NCI-H82 (cell line): ENCODE results near the gene CHMP4B.

Experiments
- DNase-seq: peaks from one replicate; lab custom pipeline; 2025; lab: John Stamatoyannopoulos, UW

CHMP4B gene

DNA sequence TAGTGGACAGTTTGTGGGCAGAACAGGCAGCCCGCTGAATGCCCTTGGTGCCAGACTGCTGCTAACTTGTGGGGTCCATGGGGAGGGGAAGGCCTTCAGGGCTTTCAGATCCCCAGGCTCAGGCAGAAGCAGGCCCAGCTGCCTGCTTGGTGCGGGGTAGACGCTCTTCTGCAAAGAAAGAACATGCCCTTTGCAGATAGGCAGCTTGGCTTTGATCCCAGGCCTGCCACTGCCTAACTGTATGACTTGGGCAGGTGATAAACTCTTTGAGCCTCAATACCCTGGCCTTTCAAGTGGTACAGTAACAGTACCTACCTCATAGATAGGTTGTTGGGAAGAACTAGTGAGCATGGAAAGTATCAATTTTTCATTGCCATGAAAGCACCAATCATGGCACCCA is 28.4 kb downstream of the CHMP4B start:
- DNase-seq, result no peak

DNA sequence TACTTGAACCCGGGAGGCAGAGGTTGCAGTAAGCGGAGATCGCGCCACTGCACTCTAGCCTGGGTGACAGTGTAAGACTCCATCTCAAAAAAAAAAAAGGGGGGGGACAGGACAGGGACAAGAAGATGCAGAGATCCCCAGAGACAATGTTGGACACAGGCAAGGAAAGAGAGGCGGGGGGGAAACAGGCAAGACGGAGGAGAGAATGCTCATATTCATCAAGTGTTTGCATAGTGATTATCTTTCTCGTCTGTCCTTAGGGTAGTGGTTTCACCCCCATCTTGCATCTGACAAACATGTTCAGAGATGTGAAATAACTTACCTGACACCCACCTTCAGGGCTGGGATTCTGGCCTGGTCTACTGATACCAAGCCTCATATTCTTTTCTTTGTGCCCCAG is 29.0 kb downstream of the CHMP4B start:
- DNase-seq, result no peak

DNA sequence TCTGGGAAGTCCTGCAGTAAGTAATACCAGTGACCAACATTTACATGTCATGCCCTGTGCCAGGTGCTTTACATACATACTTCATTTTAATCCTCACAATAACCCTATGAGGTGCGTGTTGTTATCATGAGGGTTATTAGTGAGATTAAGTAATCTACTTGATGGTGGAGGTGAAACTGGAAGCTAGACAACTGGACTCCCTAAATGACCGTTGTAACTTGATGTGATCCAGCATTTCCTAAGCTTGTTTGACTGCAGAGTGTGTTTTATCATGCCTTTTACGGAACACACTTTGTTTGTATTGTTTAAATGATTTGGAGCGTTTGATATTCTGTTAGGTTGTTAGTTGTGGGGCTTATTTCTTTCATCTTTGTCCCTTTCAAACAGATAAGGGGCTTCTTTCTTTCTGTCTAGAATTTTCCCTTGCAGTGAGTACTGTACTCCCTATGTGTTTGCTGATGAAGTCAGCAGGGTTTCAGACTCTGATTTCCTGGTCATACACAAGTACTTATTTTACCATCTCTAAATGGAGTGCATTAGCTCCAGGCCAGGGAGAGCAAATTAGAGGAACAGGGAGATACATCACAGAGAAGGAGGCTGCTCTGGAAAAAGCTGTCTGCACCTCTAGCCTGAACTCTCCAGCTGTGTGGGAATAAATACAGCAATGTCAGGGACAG is 29.7 kb downstream of the CHMP4B start:
- DNase-seq, result peak; percentile 32

DNA sequence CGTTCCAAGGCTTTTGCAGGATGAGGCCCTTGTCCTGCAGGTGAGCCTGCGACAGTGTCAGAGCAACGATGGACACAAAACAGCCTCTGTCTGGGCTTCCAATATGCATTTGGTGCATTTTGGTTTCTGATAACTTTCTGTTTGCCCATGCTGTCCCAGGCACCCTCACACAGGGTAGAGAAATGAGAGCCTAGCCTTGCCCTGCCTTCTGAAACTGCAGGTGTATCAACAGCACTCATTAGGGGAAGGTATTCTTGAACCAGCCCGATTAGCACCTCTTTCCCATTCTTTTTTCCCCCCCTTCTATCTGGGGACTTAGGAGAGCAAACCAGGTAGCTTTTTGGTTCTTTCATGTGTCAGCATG is 30.3 kb downstream of the CHMP4B start:
- no peak for DNase-seq

DNA sequence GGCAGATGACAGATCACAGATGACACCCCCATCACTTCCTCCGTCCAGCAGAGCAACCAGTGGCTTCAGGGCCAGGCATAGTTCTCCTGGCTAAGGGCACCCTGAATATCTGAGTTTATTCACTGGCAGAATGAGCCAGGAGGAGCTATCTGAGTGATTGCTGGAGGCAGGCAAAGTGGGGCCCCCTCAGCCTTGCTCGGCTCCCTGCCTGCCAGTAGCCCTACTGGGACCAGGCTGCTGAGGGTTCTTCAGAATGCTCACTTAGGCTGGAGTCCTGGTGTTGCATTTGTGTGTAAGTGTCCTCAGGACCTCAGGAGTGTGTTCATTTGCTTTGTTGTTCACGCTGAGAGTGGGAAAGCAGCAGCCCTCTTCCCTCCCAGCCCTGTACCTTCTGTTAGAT is 31.2 kb downstream of the CHMP4B start:
- DNase-seq, result no peak

DNA sequence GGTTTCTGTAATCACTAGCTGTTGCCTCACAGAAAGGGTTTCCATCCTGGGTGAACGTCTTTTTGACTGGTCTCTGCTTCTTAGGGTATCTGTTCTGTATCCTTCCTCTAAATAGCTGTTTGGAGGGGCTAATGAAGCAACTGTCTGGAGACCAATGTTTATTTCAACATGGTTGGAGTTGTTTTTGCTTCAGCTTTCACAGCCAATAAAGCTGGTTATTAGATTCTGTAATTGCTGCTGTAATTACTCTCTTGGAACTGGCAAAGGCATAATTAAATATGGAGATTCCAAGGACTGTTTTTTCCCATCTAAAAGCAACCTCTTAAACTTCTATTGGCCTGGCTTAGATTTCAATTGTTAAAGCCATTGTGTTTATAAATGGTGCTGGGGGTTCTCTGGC is 31.9 kb downstream of the CHMP4B start:
- DNase-seq, result no peak

DNA sequence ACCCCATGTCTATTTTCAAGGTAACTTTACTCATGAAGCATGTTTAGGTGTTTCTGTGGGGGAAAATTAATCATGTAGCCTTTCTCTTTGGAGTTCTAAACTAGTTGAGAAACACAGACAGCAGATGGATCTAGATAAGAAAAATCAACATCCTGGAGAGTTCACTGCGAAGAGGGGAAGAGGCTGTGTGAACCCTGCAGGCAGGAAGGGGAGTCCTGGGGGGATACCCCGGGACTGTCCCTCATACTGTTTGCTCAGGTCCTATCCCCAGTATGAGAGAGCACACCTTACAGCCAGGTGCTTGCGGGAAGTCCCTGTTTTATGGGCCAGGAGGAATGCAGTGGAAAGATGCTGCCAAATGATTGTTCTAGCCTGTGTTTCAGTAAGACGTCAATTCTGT is 32.7 kb downstream of the CHMP4B start:
- no peak for DNase-seq

DNA sequence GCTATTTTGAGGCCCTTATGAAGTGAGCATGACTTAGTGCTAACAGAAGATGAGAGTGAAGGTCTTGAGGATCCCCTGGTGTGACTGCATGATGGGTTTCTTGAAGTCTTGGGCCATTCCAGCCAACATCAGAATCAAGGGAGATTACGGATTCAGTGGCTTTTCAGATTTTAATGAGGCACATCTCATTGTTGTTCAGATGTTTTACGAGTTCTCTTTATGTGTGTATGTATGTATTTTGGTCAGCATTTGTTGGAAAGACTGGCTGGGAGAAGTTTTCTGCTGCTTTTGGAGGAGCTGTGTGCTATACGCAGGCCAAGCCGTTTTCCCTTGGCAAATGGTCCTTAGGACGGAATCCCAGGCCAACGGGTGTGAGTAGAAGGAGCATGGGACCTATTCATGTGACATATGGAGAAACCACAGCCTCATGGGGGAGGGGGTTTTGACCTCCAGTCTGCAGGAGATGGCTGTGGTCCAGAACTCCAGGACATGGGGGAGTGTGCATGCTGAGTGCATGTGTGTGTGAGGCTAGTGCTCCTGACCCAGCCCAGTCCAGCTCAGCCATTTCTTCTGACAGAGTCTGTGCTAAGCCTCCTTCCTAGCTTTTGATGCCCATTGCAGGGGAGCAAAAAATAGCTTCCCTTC is 35.3 kb downstream of the CHMP4B start:
- DNase-seq, result no peak

DNA sequence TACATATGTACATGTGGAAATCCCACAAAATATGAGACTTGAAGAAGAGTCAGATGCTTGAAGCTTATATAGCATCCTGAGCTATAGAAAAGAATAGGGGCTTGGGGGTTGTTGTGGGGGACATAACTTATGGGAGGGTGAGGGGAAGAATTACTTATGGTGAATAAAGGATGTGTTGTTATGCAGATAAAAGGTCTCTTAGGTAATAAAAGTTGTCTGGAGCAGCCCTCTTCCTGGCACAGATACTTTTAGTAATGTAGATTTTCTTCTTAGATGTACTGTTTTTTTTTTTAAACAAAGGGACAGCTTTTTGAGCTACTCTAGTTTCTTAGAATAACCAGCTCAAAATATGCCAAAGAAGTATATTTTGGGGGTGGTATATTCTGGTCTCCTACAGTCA is 35.9 kb downstream of the CHMP4B start:
- DNase-seq, result no peak

DNA sequence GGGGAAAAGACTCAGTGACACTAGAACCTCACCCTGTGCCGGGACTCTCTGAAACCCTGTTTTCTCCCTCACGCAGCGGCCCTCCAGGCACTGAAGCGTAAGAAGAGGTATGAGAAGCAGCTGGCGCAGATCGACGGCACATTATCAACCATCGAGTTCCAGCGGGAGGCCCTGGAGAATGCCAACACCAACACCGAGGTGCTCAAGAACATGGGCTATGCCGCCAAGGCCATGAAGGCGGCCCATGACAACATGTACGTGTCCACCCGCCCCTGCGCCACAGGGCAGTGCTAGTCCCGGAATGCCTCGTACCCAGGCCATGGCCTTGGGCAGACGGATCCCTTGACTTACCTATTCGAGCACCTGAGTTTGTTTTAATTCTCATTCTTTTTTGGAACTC is 37.2 kb downstream of the CHMP4B start:
- DNase-seq, result no peak

DNA sequence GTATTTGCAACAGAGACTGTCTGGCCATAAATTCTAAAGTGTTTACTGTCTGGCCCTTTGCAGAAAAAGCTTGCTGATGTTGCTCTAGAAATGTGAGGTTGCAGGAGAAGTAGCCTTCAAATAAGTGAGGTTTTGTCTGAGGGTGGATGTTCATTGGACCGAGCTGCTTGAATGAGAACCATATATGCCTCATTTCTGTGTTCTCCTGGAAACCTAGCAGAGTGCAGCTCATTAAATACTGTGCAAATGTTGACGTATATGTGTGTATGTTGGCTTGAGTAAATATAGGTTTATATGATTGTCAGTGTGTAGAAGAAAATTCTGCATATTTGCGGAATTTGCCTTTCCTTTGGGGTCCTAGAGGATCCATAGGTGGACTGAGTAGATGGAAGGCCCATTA is 39.0 kb downstream of the CHMP4B start:
- DNase-seq, result no peak

DNA sequence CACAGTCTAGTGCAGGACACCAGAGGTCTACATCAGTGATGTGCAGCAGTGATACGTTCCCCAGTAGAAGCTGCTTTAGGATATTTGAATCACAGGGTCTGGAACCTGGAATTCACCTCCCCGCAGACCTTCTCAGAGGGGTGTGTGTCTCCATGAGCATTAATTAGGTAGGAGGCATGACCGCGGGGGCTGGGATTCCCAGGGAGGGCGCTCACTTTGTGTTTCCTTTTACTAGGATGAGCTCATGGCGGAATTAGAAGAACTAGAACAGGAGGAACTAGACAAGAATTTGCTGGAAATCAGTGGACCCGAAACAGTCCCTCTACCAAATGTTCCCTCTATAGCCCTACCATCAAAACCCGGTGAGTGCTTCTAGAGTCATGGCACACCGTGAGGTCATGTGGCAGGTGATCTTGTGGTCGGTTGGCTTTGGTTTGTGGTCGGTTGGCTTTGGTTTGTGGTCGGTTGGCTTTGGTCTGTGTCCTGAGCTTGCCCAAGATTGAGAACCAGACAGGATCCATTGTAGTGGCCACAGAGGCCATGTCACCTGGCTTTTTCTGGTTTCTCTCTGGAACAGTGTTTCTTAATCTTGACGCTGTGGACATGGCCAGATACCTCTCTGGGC is 40.8 kb downstream of the CHMP4B start:
- DNase-seq, result no peak

DNA sequence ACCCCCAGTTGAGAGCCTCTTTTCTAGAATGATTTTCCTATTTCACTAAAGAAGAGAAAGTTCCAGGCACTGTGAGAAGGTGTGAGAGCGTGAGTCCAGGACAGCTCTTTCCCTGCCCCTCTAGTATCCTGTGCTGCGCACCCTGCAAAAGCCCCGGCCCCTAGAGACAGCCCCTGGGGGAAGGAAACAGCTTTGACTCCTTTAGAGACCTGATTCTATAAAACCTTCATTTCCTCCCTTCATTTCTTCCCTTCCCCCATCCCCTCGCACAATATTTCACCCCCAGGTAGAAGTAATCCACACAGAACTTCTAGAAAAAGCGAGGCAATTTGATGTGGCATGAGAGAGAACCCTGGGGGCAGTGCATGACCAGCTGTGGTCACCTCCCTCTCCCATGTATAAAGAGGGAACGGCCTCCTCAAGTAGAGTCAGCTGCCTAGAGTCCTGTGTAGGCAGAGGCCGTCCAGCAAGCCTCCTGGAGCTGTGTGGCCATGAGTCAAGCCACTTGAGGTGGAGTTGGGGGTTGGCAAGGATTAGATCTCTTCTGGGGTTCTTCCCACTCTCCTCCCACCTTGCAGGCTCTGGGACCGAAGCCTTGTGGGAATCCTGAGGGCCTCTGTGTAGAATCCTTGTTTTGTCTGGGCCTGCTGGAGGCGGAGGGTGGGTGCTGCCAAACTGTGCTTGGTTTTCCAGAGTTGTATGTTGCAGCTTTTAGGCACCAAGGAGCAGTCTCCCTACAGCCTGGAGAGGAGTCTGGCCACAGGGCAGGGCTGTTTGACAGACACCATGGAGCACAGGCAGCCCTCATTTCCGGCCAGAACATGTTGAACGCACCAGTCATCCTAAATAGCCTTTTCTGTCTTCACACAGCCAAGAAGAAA is 41.7 kb downstream of the CHMP4B start:
- DNase-seq, result no peak

DNA sequence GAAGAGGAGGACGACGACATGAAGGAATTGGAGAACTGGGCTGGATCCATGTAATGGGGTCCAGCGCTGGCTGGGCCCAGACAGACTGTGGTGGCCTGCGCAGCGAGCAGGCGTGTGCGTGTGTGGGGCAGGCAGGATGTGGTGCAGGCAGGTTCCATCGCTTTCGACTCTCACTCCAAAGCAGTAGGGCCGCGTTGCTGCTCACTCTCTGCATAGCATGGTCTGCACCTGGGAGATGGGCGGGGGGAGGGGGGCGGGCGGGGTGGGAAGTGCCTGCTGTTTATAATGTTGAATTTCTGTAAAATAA is 42.3 kb downstream of the CHMP4B start:
- no peak for DNase-seq

DNA sequence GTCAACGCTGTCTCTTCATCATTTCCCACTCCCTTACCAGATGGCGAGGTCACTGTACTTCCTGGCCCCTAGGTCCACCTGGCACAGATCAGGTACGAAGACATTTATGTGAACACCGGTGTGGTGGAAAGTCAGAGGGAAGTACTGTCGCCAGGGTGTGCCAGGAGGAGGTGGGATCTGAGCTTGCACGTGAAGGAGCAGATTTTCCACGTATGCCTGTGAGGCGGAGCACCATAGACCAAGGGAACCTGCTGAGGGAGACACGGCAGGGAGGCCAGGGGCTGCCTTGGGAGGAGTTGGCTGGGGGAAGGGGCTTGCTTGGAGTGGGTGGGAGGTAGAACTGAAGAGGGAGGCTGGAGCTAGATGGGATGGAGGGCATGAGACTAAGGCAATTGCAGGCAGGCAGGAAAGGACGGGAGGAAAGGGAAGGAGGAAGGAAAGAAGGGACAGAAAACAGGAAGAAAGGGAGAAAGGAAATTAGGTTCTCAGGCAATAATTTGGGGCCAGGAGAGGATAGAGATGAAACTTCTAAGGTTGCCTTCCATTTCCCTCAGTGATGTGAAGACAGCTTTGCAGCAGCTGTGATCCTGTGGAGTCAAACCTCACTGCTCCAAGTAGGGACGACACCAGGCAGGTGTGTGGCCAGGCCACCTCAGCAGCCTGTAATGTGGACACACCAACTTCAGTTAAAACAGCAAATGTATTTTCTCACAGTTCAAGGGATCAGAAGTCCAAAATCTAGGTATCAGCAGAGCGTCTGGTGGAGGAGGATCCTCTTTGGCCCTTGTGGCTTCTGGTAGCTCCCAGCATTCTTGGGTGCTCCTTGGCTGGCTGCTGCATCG is 46.8 kb downstream of the CHMP4B start:
- no peak for DNase-seq

DNA sequence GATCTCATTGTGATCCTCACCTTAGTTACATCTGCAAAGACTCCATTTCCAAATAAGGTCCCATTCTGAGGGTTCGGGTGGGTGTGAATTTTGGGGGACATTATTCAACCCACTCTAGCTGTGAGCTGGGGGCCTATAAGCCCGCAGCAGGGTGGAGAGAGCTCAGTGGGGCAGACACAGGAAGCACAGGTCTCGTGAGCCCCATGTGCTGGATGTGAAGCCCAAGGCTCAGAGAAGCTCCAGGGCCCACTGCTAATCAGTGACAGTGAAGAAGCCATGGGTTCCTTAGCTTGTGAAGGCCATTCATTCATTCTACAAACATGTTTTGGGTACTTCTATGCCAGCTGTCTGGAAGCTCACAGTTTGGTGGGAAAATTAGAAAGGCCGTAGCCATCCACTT is 47.5 kb downstream of the CHMP4B start:
- DNase-seq, result no peak

DNA sequence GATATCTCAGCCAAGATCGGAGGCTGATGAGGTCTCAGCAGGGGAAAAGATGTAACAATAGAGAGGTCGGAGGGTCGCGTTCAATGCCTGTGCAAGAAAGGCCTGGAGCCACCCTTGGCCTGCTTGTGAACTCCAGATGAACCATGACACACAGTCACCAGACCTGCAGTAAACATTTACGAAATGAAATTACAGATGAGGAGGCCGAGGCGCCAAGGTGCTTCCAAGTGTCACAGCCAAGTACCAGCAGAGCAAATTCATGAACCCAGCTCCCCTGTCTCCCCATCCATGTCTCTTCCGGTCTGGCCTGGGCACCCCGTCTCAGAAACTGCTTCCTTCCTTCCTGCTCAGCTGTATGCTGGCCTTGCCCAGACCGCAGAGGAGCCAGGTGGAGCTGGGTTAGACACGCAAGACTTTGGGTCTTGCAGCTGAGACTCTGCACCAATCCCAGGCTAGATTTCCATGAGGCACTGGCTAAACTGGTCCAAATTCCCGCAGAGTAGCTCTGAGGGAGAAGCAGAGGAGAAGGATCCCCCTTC is 48.1 kb downstream of the CHMP4B start:
- no peak for DNase-seq

DNA sequence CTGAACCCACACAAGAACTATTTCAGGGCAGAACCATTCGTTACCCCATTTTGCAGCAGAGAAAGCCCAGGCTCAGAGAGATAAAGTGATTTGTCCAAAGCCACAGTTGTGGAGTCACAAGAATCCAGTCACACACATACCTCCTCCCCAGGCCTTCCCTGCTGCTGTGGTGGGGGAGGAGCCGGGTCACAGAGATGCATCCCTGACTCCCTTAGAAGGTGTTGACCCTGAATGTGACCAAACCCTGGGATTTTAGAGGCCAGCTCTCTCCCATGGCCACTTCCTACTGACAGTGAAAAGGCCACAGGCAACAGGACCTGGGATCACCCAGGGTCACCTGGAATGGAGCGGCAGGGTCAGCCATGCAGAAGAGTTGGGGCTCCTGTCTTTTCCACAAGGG is 48.6 kb downstream of the CHMP4B start:
- DNase-seq, result no peak

DNA sequence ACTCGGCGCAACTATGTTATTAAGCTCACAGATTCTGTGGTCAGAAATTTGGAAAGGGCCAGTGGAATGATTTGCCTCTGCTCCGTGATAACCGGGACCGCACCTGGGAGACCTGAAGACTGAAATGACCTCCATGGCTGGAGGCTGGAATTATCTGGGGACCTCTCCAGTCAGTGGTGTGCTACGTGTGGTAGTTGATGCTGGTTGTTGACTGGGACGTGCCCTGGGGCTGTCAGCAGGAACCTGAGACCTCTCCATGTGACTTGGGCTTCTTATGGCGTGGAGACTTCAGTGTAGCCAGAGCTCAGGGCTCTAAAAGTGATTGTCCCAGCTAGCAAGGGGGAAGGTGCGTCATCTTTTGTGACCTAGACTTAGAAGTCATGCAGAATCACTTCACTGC is 50.3 kb downstream of the CHMP4B start:
- no peak for DNase-seq

DNA sequence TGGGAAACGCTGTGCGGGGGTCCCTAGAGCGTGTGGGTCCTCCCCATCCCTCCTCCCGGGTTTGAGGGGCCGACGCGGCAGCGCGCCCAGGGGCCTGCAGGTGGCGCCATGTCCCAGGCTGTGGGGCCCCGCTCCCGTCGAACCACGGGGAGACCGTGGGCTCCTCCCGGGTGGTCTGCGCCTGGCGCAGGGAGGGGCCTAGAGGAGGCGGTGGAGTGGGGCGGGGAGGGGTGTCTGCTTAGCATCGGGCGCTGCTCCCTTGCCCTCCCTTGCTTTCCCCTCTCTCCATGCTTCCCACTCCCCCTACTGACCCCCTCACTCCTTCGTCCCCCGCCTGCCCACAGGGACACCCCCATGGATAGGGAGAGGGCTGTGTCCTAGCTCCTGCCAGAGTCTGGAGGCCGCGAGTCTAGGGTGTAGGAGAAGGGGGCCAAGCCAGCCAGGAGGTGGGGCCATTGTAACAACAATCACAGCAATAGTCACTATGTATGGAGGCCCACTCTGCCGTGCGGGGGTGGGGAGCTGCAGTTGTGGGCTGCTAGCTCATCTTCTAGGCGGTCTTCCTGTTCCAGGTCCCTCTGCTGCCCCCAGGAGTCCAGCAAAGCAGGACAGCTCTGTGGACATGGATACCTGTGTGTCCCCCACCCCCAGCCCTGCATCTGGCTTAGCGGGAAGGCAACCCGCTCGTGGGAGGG is 51.7 kb downstream of the CHMP4B start:
- peak; percentile 67 for DNase-seq
